Hepatocyte (in vitro differentiated cells): ENCODE data around the gene C1orf74.

Experiments used
- CTCF ChIP-seq: fragments of 200-600 bp; sonication (generic); IDR thresholded peaks from 2 replicates; pipeline ENCODE4 v1.5.1; 2016; ENCODE audit warnings: antibody characterized with exemption, mild to moderate bottlenecking; ENCODE audit not compliant: poor library complexity
- EZH2 ChIP-seq: fragments of 200-600 bp; sonication (generic); IDR thresholded peaks from 2 replicates; pipeline ENCODE4 v1.6.1; 2016; ENCODE audit warnings: antibody characterized with exemption, mild to moderate bottlenecking, borderline replicate concordance
- EZH2phosphoT487 ChIP-seq: fragments of 200-600 bp; sonication (generic); IDR thresholded peaks from one replicate; pipeline ENCODE4 v1.6.1; 2018; ENCODE audit warnings: antibody characterized with exemption, mild to moderate bottlenecking, low read depth, moderate library complexity; ENCODE audit not compliant: unreplicated experiment, severe bottlenecking

DNA sequence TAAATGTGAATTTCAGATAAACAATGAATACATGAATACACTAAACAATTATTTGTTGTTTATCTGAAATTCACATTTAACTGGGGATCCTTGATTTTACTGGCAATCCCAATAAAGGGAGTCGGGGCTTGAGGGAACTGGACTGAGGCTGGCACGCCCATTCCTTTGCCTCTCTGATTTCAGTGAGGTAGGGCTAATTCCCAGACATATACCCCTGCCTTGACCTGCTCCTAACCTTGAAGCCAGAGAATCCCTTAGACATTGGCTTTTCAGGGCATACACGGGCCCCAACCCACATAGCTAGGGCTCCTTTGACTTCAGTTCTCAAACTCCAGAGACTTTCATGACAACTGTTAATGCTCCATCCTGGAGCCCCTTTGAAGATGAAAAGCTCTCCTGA is 32.6 kb upstream of the C1orf74 start:
- TF ChIP-seq CTCF, result no peak
- TF ChIP-seq EZH2, result no peak
- no peak for TF ChIP-seq EZH2phosphoT487
